GM18498 (cell line): ENCODE results near the gene CFAP299.

Experiments
- ATAC-seq: cut with Tn5 transposase; IDR thresholded peaks from one replicate; pipeline ENCODE4 v1.9.1; 2021; ENCODE audit warnings: mild to moderate bottlenecking, moderate library complexity; ENCODE audit not compliant: unreplicated experiment

CFAP299 gene

GRCh38 chr4:80903020-80903419 is 567.5 kb downstream of the CFAP299 start:
- ATAC-seq = no peak

GRCh38 chr4:80909938-80910337 is 574.4 kb downstream of the CFAP299 start:
- no peak for ATAC-seq

DNA sequence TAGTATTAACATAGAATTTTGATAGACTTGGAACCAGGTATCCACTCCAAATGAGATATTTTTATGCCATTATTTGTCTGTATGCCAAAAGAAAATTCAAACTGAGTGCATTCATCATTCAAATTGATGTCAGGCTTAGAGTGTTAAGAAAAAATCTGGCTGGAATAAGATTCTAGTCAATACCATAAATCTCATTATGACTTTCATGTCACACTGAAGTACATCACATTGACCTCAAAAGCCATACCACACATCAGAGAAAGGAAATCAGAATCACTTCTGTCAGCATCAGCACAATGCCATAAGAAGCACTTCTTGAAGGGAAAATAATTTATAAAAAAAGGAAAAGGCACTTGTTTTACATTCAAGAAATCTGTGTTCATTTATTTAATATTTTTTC is 575.9 kb downstream of the CFAP299 start:
- ATAC-seq = no peak

GRCh38 chr4:80912350-80912749 is 576.8 kb downstream of the CFAP299 start:
- no peak for ATAC-seq

- peak; percentile 91 for ATAC-seq
Measured at GRCh38 chr4:80913381-80913780, 577.9 kb downstream of the CFAP299 start.

- ATAC-seq = no peak
Measured at GRCh38 chr4:80916770-80917169, 581.2 kb downstream of the CFAP299 start.

DNA sequence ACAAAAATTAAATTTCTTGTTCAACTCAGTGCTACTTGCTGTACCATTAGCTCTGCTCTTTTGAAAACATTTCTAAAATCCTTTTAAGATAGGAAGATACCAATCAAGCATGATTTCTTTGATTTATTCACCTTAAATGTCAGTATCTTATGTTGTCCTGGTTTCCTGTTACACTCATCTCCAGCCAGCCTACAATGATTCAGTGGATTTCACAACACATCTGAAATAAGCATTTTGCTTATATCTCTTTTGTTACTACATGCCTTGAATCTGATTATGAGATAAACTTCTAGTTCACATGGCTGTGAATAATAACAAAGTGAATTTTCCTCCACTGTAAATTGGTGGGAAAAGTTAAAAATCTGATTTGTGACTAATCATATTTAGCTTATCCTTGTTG is 582.5 kb downstream of the CFAP299 start:
- no peak for ATAC-seq

GRCh38 chr4:80921441-80921840 is 585.9 kb downstream of the CFAP299 start:
- ATAC-seq = no peak

- ATAC-seq = no peak
Measured at GRCh38 chr4:80922941-80923340, 587.4 kb downstream of the CFAP299 start.

DNA sequence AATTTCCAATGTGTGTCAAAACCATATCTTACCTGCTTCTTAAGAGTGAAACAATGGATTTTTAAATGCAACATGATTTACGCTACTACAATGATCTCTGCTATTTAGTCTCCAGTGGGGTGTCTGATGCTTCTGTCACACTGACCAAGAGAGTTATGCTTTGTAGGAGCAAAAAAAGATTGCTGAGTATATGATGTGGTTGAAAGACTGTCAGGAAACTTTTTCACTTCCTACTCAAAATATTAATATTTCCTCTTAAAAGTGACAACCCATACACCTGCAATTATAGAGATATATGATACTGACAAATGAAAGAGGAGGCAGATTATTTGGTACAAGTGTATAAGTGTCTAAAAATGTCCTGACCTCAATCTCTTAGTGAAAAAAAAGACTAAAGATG is 589.8 kb downstream of the CFAP299 start:
- ATAC-seq = no peak

DNA sequence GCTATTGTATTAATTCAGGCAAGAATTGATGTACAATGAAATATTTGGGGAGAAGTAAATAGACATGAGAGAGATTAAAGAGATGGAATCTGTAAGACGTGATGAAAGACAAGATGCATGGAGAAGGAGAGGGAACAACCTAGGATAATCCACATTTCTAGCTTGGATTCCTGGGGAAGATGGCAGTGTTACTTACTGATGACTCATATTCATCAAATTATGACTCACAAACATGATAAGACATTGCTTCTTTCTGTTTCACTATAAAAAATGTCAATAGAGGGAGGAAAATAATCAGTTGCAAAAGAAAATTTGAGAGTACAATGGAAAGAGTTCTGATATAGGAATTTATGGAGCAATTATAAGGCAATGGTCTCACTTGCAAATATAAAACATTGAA is 590.9 kb downstream of the CFAP299 start:
- peak; percentile 51 for ATAC-seq

GRCh38 chr4:80926891-80927290 is 591.4 kb downstream of the CFAP299 start:
- no peak for ATAC-seq

DNA sequence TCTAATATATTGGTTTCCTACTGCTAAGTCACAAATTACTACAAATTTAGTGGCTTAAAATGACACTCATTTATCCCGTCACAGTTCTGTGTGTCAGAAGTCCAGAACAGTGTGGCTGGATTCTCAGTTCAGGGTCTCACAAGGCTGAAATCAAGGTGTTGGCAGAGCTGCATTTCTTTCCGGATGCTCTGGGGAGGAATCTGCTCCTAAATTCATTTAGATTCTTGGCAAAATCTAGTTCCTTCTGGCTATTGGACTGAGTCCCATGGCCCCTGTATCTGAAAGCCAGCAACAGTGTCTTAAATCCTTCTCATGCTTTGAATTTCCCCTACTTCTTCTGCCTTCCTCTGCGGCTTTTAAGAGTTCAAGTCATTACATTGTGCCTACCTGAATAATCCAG is 591.9 kb downstream of the CFAP299 start:
- ATAC-seq = no peak

DNA sequence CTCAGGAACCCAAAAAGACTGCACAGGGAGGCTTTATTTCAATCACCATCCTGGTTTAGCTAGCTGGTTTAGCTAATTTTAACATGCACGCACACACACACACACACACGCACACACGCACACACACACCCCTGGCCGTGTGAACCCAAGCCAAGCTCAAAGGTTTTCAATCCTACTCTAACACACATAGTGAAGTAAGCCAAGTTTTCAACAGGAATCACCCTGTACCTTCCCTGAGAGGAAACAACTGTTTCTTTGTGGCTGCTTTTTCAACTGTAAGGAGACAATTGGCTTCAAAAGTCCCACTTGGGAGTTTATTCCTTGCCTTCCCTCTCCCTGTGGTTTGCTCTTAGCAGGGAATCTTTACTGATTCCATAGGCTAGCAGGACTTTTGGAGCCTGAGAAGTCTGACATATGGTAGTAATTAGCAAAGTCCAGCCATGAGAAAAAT is 596.1 kb downstream of the CFAP299 start:
- ATAC-seq = no peak

GRCh38 chr4:80948141-80948540 is 612.6 kb downstream of the CFAP299 start:
- ATAC-seq = no peak

DNA sequence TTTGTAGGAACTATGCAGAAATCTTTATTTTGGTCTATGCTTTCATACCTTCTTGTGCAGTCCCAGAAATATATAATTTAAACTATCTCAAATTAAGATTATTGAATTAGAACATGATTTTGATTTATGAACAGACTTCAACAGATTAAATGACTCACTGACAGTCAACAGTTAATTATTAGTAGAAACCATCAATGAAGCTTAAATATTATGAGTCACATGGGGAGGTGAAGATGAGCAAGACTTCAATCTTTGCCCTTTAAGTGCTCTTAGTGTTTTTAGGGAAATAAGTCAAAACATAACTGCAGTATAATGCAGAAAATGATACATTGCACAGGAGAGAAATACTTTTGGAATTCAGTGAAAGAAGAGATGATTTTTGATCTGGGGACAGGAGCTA is 613.5 kb downstream of the CFAP299 start:
- ATAC-seq = no peak

- ATAC-seq = no peak
Measured at GRCh38 chr4:80956421-80956820, 620.9 kb downstream of the CFAP299 start.

- no peak for ATAC-seq
Measured at GRCh38 chr4:80963051-80963450, 627.5 kb downstream of the CFAP299 start.

DNA sequence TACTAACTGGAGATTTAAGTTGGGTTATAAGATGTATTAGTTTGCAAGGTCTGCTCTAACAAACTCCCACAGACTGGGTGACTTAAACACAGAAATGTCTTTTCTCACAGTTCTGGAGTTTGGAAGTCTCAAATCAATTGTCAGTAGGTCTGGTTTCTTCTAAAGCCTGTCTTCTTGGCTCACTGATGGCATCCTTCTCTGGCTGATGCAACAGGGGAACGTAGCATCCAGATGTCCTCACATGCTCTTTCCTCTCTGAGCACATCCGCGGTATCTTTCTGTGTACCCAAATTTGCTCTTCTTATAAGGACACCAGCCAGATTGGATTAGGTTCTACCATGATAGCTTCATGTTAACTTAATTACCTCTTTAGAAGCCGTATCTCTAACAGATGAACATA is 631.8 kb downstream of the CFAP299 start:
- ATAC-seq = no peak

DNA sequence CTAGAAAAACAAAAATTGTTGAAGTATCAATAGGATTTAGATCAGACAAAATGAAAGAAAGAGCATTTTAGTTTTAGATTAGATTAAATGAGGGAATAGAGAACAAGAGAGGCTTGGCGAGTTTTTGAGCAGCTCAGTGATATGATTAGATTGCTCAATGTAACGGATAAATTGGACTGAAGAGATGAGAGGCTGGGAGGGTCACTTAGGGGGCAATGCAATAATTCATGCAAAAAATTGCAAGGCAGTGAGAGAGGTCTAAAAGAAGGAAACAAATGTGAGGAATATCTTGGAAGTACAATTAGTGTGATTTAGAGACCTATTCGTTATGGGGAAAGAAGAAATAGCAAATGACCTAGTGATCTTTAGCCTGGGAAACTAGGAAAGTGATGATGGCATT is 644.7 kb downstream of the CFAP299 start:
- no peak for ATAC-seq

DNA sequence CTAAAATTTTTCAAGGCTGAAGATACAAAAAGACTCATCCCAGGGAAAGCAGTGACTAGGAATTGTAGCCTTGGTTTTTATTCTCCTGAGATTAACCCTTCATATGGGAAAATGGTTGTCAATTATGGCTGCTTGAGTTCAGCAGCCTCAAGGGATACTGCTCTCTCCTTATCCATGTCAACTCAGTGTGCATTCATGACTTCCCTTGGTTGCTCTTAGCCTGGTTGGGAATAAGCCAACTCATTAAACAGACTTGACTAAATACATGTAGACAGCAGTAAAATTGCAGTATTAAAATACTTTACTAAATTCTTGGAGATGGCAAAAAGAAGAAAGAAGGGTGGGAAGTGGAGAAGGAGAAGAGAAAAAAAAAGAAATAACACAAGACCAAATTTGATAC is 650.5 kb downstream of the CFAP299 start:
- ATAC-seq = no peak

DNA sequence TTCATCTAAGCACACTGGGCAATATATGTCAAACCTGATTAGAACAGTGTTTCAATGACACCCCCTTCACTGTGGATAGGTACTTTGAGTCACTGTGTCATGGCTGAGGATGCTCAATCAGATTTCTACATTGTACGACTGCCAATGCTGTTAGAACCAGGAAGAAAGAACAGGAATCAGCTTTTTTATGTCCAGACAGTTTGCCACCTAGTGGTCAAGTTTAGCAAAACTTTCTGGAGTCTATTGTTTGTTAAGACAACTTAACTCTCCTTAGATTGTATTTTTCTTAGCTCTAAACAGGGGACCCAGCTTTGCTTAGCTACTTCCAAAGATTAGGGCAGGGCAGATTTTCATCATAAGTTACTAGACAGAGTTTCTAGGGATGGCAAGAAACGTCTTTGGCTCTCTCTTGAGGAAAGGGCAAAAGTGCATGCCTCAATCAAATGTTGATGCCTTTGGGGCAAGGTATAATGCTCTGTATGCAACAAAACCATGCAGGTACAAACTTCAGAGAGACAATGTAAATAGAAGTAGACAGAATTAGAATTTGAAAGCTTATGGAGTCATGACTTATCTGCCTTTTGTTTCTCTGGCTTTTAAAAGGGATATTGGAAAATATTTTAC is 654.5 kb downstream of the CFAP299 start:
- peak; percentile 81 for ATAC-seq

- no peak for ATAC-seq
Measured at GRCh38 chr4:80990851-80991250, 655.3 kb downstream of the CFAP299 start.
